Measurements from ENCODE around the gene MICAL2.

- TF ChIP-seq POLR2A (IDR thresholded peaks at IDR 0.05; ENCODE audit: low read length) (no peak), RFX5 (IDR thresholded peaks at IDR 0.05) (no peak), SMC3 (IDR thresholded peaks at IDR 0.05) (no peak), EP300 (IDR thresholded peaks at IDR 0.05) (no peak), CTCF (IDR thresholded peaks at IDR 0.05) (no peak), FOXS1 (CRISPR knock-in tag; IDR thresholded peaks at IDR 0.05) (no peak), HMGXB4 (CRISPR knock-in tag; IDR thresholded peaks at IDR 0.05; ENCODE audit: borderline replicate concordance) (no peak)
- TF ChIP-seq, protein P1, sequence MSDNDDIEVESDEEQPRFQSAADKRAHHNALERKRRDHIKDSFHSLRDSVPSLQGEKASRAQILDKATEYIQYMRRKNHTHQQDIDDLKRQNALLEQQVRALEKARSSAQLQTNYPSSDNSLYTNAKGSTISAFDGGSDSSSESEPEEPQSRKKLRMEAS (IDR thresholded peaks at IDR 0.05), result no peak
- TF ChIP-seq, protein P2, sequence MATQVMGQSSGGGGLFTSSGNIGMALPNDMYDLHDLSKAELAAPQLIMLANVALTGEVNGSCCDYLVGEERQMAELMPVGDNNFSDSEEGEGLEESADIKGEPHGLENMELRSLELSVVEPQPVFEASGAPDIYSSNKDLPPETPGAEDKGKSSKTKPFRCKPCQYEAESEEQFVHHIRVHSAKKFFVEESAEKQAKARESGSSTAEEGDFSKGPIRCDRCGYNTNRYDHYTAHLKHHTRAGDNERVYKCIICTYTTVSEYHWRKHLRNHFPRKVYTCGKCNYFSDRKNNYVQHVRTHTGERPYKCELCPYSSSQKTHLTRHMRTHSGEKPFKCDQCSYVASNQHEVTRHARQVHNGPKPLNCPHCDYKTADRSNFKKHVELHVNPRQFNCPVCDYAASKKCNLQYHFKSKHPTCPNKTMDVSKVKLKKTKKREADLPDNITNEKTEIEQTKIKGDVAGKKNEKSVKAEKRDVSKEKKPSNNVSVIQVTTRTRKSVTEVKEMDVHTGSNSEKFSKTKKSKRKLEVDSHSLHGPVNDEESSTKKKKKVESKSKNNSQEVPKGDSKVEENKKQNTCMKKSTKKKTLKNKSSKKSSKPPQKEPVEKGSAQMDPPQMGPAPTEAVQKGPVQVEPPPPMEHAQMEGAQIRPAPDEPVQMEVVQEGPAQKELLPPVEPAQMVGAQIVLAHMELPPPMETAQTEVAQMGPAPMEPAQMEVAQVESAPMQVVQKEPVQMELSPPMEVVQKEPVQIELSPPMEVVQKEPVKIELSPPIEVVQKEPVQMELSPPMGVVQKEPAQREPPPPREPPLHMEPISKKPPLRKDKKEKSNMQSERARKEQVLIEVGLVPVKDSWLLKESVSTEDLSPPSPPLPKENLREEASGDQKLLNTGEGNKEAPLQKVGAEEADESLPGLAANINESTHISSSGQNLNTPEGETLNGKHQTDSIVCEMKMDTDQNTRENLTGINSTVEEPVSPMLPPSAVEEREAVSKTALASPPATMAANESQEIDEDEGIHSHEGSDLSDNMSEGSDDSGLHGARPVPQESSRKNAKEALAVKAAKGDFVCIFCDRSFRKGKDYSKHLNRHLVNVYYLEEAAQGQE (IDR thresholded peaks at IDR 0.05), result no peak
Measured at GRCh38 chr11:12170501-12170900, 60.1 kb downstream of the MICAL2 start.

All from A549 (cell line).